Esophagus (tissue), 2 donors: Measurements from ENCODE around the gene SLC6A18. TPM values are rescaled to one million over a fixed set of nuclear protein-coding genes. Genes with fewer than 3 reads are reported as not detected.

Experiments used
- H3K27ac ChIP-seq, 2 donors: one replicate each; pipeline ENCODE4 v1.5.1; 2013; ENCODE audit warnings: low read depth in 2 of 2, mild to moderate bottlenecking in 2 of 2, inconsistent platforms in 1 of 2, low read length in 1 of 2, moderate library complexity in 1 of 2
- H3K27me3 ChIP-seq, 2 donors: one replicate each; pipeline ENCODE4 v1.6.1; 2013; ENCODE audit warnings: low read length in 2 of 2, control low read depth in 1 of 2, mild to moderate bottlenecking in 1 of 2; ENCODE audit not compliant: insufficient read depth in 2 of 2, control insufficient read depth in 1 of 2
- H3K36me3 ChIP-seq, 2 donors: one replicate each; pipeline ENCODE4 v1.6.1; 2013; ENCODE audit warnings: low read length in 1 of 2; ENCODE audit not compliant: control insufficient read depth in 2 of 2, insufficient read depth in 2 of 2
- H3K4me1 ChIP-seq, 2 donors: one replicate each; pipeline ENCODE4 v1.6.1; 2013; ENCODE audit warnings: low read length in 1 of 2; ENCODE audit not compliant: control insufficient read depth in 2 of 2, insufficient read depth in 2 of 2
- H3K4me3 ChIP-seq, 2 donors: one replicate each; pipeline ENCODE4 v1.5.1; 2013; ENCODE audit warnings: low read length in 2 of 2, mild to moderate bottlenecking in 2 of 2, low read depth in 1 of 2, moderate library complexity in 1 of 2
- H3K9me3 ChIP-seq, 2 donors: one replicate each; pipeline ENCODE4 v1.6.1; 2013; ENCODE audit warnings: mild to moderate bottlenecking in 2 of 2, low read depth in 1 of 2, low read length in 1 of 2, moderate library complexity in 1 of 2; ENCODE audit not compliant: control insufficient read depth in 2 of 2, insufficient read depth in 1 of 2
- whole genome bisulfite sequencing, 2 donors: extraction: QIAGEN DNeasy Blood & Tissue Kit; methylation state at CpG; one replicate each; pipeline ENCODE4 v1.1.7; 2013; 5-methylcytosine and 5-hydroxymethylcytosine counted together
- polyA plus RNA-seq, 2 donors: library from polyadenylated mRNA; stranded (reverse); fragments of 200-250 nt; gene quantifications; one replicate each; pipeline ENCODE4 v1.2.3, GENCODE V29; 2013
- donor health status: healthy with polysubstance abuse.
- donor health status: Bipolar disorder and iron deficiency.

SLC6A18 gene
- polyA plus RNA-seq, 2 donors, result not detected

GRCh38 chr5:1247811-1248210 is 22.6 kb downstream of the SLC6A18 start:
- no peak overlapping the region for H3K27ac ChIP-seq
- no peaks in the 10 kb centered on the region for H3K9me3 ChIP-seq
- 66 to 73% methylated on average over 6 of the region's 6 CpGs for WGBS, 2 donors
- no peak overlapping the region for H3K4me3 ChIP-seq
- peaks cover 0 to 3% of the 10 kb centered on the region in 2 donors for H3K4me1 ChIP-seq
- no peaks in the 10 kb centered on the region for H3K27me3 ChIP-seq
- no peaks in the 10 kb centered on the region for H3K36me3 ChIP-seq

- WGBS, 2 donors, result 74 to 76% methylated on average over 28 to 29 of the region's 29 CpGs
- H3K27ac ChIP-seq, result no peak overlapping the region
- no peak overlapping the region for H3K4me3 ChIP-seq
- H3K4me1 ChIP-seq, result peaks cover 0 to 3% of the 10 kb centered on the region in 2 donors
- H3K9me3 ChIP-seq, result no peaks in the 10 kb centered on the region
- H3K27me3 ChIP-seq, result no peaks in the 10 kb centered on the region
- no peaks in the 10 kb centered on the region for H3K36me3 ChIP-seq
Observed at GRCh38 chr5:1249366-1250280, 24.4 kb downstream of the SLC6A18 start.

- peaks cover 0 to 3% of the 10 kb centered on the region in 2 donors for H3K4me1 ChIP-seq
- no peak overlapping the region for H3K4me3 ChIP-seq
- H3K27ac ChIP-seq, result no peak overlapping the region
- H3K27me3 ChIP-seq, result no peaks in the 10 kb centered on the region
- H3K36me3 ChIP-seq, result no peaks in the 10 kb centered on the region
- 55 to 59% methylated on average over 27 of the region's 27 CpGs for WGBS, 2 donors
- no peaks in the 10 kb centered on the region for H3K9me3 ChIP-seq
Observed at GRCh38 chr5:1251678-1252580, 26.7 kb downstream of the SLC6A18 start.

- H3K36me3 ChIP-seq, result no peaks in the 10 kb centered on the region
- 88 to 93% methylated on average over 9 of the region's 9 CpGs for WGBS, 2 donors
- H3K4me3 ChIP-seq, result no peak overlapping the region
- no peaks in the 10 kb centered on the region for H3K27me3 ChIP-seq
- no peaks in the 10 kb centered on the region for H3K9me3 ChIP-seq
- H3K4me1 ChIP-seq, result peaks cover 0 to 3% of the 10 kb centered on the region in 2 donors
- H3K27ac ChIP-seq, result no peak overlapping the region
Observed at GRCh38 chr5:1252681-1253080, 27.5 kb downstream of the SLC6A18 start.

GRCh38 chr5:1253456-1254105 is 28.4 kb downstream of the SLC6A18 start:
- no peak overlapping the region for H3K27ac ChIP-seq
- WGBS, 2 donors, result 87 to 88% methylated on average over 33 of the region's 33 CpGs
- no peaks in the 10 kb centered on the region for H3K27me3 ChIP-seq
- peaks cover 0 to 3% of the 10 kb centered on the region in 2 donors for H3K4me1 ChIP-seq
- H3K36me3 ChIP-seq, result no peaks in the 10 kb centered on the region
- no peak overlapping the region for H3K4me3 ChIP-seq
- H3K9me3 ChIP-seq, result no peaks in the 10 kb centered on the region

- no peak overlapping the region for H3K27ac ChIP-seq
- 81 to 86% methylated on average over 19 of the region's 19 CpGs for WGBS, 2 donors
Observed at GRCh38 chr5:1254196-1254595, 29.0 kb downstream of the SLC6A18 start.

GRCh38 chr5:1255081-1255561 is 29.9 kb downstream of the SLC6A18 start:
- peaks cover 0 to 3% of the 10 kb centered on the region in 2 donors for H3K4me1 ChIP-seq
- H3K9me3 ChIP-seq, result no peaks in the 10 kb centered on the region
- H3K4me3 ChIP-seq, result no peak overlapping the region
- no peaks in the 10 kb centered on the region for H3K27me3 ChIP-seq
- 64 to 67% methylated on average over 16 of the region's 16 CpGs for WGBS, 2 donors
- H3K27ac ChIP-seq, result no peak overlapping the region
- no peaks in the 10 kb centered on the region for H3K36me3 ChIP-seq

More at GRCh38 chr5:1254196-1254595, 29.0 kb downstream of the SLC6A18 start:
- no peak overlapping the region for H3K4me3 ChIP-seq
- peaks cover 0 to 3% of the 10 kb centered on the region in 2 donors for H3K4me1 ChIP-seq
- H3K36me3 ChIP-seq, result no peaks in the 10 kb centered on the region
- H3K27me3 ChIP-seq, result no peaks in the 10 kb centered on the region
- no peaks in the 10 kb centered on the region for H3K9me3 ChIP-seq

GRCh38 chr5:1256776-1257175 is 31.6 kb downstream of the SLC6A18 start:
- H3K9me3 ChIP-seq, result peaks cover 3 to 4% of the 10 kb centered on the region in 2 donors
- no peak overlapping the region for H3K4me3 ChIP-seq
- 83 to 86% methylated on average over 23 of the region's 23 CpGs for WGBS, 2 donors
- H3K27me3 ChIP-seq, result no peaks in the 10 kb centered on the region
- peaks cover 0 to 3% of the 10 kb centered on the region in 2 donors for H3K4me1 ChIP-seq
- no peak overlapping the region for H3K27ac ChIP-seq
- H3K36me3 ChIP-seq, result no peaks in the 10 kb centered on the region

GRCh38 chr5:1257363-1257762 is 32.2 kb downstream of the SLC6A18 start:
- 85 to 87% methylated on average over 17 of the region's 17 CpGs for WGBS, 2 donors
- Histone ChIP-seq H3K4me1 (peaks cover 0 to 3% of the 10 kb centered on the region in 2 donors), H3K27me3 (no peaks in the 10 kb centered on the region), H3K27ac (no peak overlapping the region), H3K36me3 (no peaks in the 10 kb centered on the region), H3K9me3 (peaks cover 4 to 6% of the 10 kb centered on the region in 2 donors), H3K4me3 (no peak overlapping the region)
